H1 (cell line): ENCODE data around the gene HOXB3. TPM values are rescaled to one million over a fixed set of nuclear protein-coding genes. Genes with fewer than 3 reads are reported as not detected.

Experiments
- CTCF ChIA-PET: fragments of 300-600 bp; sonication (Branson Sonifier 250); formaldehyde crosslinking; loops from one replicate; lab custom pipeline; 2021; ENCODE audit not compliant: partially characterized antibody; lab: Charles Lee
- POLR2A ChIA-PET: fragments of 300-600 bp; sonication (Branson Sonifier 250); formaldehyde crosslinking; loops from one replicate; lab custom pipeline; 2021; ENCODE audit warnings: inconsistent platforms; ENCODE audit not compliant: partially characterized antibody; lab: Charles Lee
- DNase-seq, 2 experiments: peaks; one replicate each; pipeline versions ENCODE4 v3.0.0 to v3.0.0-alpha.2; 2010 to 2022; ENCODE audit warnings: low spot score in 2 of 2, low read depth in 1 of 2, mixed read lengths in 1 of 2
- FAIRE-seq: peaks from 2 replicates; lab custom pipeline; 2011; peaks lifted over from hg19 to GRCh38; lab: Jason Lieb, UNC
- H2AFZ ChIP-seq: 2 replicates; pipeline ENCODE4 v1.8.1; 2012; ENCODE audit warnings: low read length, inconsistent platforms
- H2AK5ac ChIP-seq: 2 replicates; pipeline ENCODE4 v1.6.1; 2013; ENCODE audit warnings: low read depth, low read length
- H2BK120ac ChIP-seq: replicated peaks from 2 replicates; pipeline ENCODE3; 2013; ENCODE audit warnings: low read depth, low read length, inconsistent platforms
- H2BK12ac ChIP-seq: 2 replicates; pipeline ENCODE4 v1.6.1; 2013; ENCODE audit warnings: low read depth, low read length
- H2BK15ac ChIP-seq: 2 replicates; pipeline ENCODE4 v1.6.1; 2013; ENCODE audit warnings: low read length
- H2BK20ac ChIP-seq: 2 replicates; pipeline ENCODE4 v1.6.1; 2013; ENCODE audit warnings: low read length
- H2BK5ac ChIP-seq: 2 replicates; pipeline ENCODE4 v1.6.1; 2013; ENCODE audit warnings: low read depth, low read length
- H3K14ac ChIP-seq: 2 replicates; pipeline ENCODE4 v1.6.1; 2013; ENCODE audit warnings: inconsistent platforms; ENCODE audit not compliant: insufficient read length
- H3K18ac ChIP-seq: 2 replicates; pipeline ENCODE4 v1.6.1; 2013; ENCODE audit warnings: low read length; ENCODE audit errors: extremely low read depth
- H3K23ac ChIP-seq: 2 replicates; pipeline ENCODE4 v1.6.1; 2013; ENCODE audit warnings: inconsistent platforms; ENCODE audit not compliant: insufficient read length
- H3K23me2 ChIP-seq: 2 replicates; pipeline ENCODE4 v1.6.1; 2013; ENCODE audit warnings: low read depth, low read length
- H3K27ac ChIP-seq: 2 replicates; pipeline ENCODE4 v1.6.1; 2011; ENCODE audit warnings: low read depth, low read length, inconsistent platforms
- H3K27me3 ChIP-seq, 4 experiments: replicated peaks in 1 of 4; 1 replicate in 1 of 4; 2 replicates in 3 of 4; pipeline versions ENCODE4 v1.6.1 to v1.8.1; 2011 to 2013; ENCODE audit warnings: low read length in 3 of 4, mild to moderate bottlenecking in 3 of 4, inconsistent platforms in 2 of 4, mixed read lengths in 2 of 4, moderate library complexity in 1 of 4; ENCODE audit not compliant: control insufficient read depth in 3 of 4, insufficient read depth in 3 of 4; ENCODE audit errors: extremely low read depth in 1 of 4
- H3K36me3 ChIP-seq, 4 experiments: 2 replicates each; pipeline versions ENCODE4 v1.6.1 to v1.8.1; 2011 to 2013; ENCODE audit warnings: mild to moderate bottlenecking in 4 of 4, low read length in 3 of 4, moderate library complexity in 2 of 4, control low read depth in 1 of 4, inconsistent platforms in 1 of 4; ENCODE audit not compliant: insufficient read depth in 4 of 4, control insufficient read depth in 2 of 4
- H3K4ac ChIP-seq: replicated peaks from 2 replicates; pipeline ENCODE3; 2013; ENCODE audit warnings: low read length, low read depth, mixed read lengths, inconsistent platforms; ENCODE audit not compliant: insufficient read length
- H3K4me1 ChIP-seq, 4 experiments: replicated peaks in 1 of 4; 1 replicate in 1 of 4; 2 replicates in 3 of 4; pipeline versions ENCODE4 v1.6.1 to v1.8.1; 2011 to 2013; ENCODE audit warnings: low read length in 3 of 4, inconsistent platforms in 2 of 4, mixed read lengths in 1 of 4; ENCODE audit not compliant: insufficient read depth in 4 of 4, control insufficient read depth in 3 of 4
- H3K4me2 ChIP-seq, 2 experiments: 2 replicates each; pipeline versions ENCODE4 v1.6.1 to v1.8.1; 2011 to 2013; ENCODE audit warnings: low read depth in 2 of 2, low read length in 2 of 2, control low read depth in 1 of 2, inconsistent platforms in 1 of 2, mild to moderate bottlenecking in 1 of 2; ENCODE audit not compliant: insufficient read depth in 1 of 2
- H3K4me3 ChIP-seq, 4 experiments: fragments of 200-600, 300-600 bp in 1 of 4; sonication (generic), shearing (Covaris generic), sonication (Bioruptor Twin) in 1 of 4; 2 replicates each; pipeline versions ENCODE4 v1.5.1 to v1.8.1; 2011 to 2016; ENCODE audit warnings: low read length in 4 of 4, low read depth in 3 of 4, control low read depth in 2 of 4, inconsistent platforms in 2 of 4, mild to moderate bottlenecking in 2 of 4, mixed read lengths in 1 of 4, moderate library complexity in 1 of 4; ENCODE audit not compliant: insufficient read depth in 2 of 4; ENCODE audit errors: extremely low read depth in 1 of 4
- H3K56ac ChIP-seq: replicated peaks from 2 replicates; pipeline ENCODE3; 2013; ENCODE audit warnings: low read depth, mild to moderate bottlenecking, mixed read lengths, low read length, inconsistent platforms; ENCODE audit not compliant: insufficient read length
- H3K79me1 ChIP-seq: 2 replicates; pipeline ENCODE4 v1.6.1; 2013; ENCODE audit warnings: low read depth, low read length, control low read depth
- H3K79me2 ChIP-seq, 2 experiments: 2 replicates each; pipeline versions ENCODE4 v1.6.1 to v1.8.1; 2012 to 2013; ENCODE audit warnings: low read length in 2 of 2, mild to moderate bottlenecking in 2 of 2, inconsistent platforms in 1 of 2; ENCODE audit not compliant: insufficient read depth in 2 of 2, control insufficient read depth in 1 of 2
- H3K9ac ChIP-seq, 4 experiments: replicated peaks in 1 of 4; 1 replicate in 1 of 4; 2 replicates in 3 of 4; pipeline versions ENCODE4 v1.6.1 to v1.8.1; 2011 to 2013; ENCODE audit warnings: low read depth in 3 of 4, low read length in 3 of 4, control low read depth in 2 of 4, mild to moderate bottlenecking in 2 of 4, moderate library complexity in 2 of 4, inconsistent platforms in 1 of 4; ENCODE audit errors: extremely low read depth in 1 of 4
- H3K9me3 ChIP-seq, 2 experiments: 2 replicates each; pipeline versions ENCODE4 v1.6.1 to v1.8.1; 2012 to 2013; ENCODE audit warnings: mild to moderate bottlenecking in 2 of 2, moderate library complexity in 2 of 2, control low read depth in 1 of 2, inconsistent platforms in 1 of 2, low read depth in 1 of 2, low read length in 1 of 2, mixed read lengths in 1 of 2; ENCODE audit not compliant: insufficient read depth in 2 of 2
- H4K20me1 ChIP-seq, 2 experiments: replicated peaks in 1 of 2; 2 replicates each; pipeline versions ENCODE3 to v1.8.1; 2011 to 2013; ENCODE audit warnings: inconsistent platforms in 2 of 2, low read length in 2 of 2, mild to moderate bottlenecking in 1 of 2; ENCODE audit not compliant: insufficient read depth in 2 of 2, control insufficient read depth in 1 of 2
- H4K5ac ChIP-seq: 2 replicates; pipeline ENCODE4 v1.6.1; 2013; ENCODE audit warnings: low read length, low read depth, mixed read lengths, inconsistent platforms; ENCODE audit not compliant: insufficient read length
- H4K8ac ChIP-seq: 2 replicates; pipeline ENCODE4 v1.8.0; 2013; ENCODE audit warnings: mild to moderate bottlenecking, moderate library complexity, low read length, inconsistent platforms; ENCODE audit not compliant: insufficient read depth; ENCODE audit errors: extremely low read depth
- H4K91ac ChIP-seq: replicated peaks from 2 replicates; pipeline ENCODE3; 2013; ENCODE audit warnings: low read length, mixed read lengths, inconsistent platforms; ENCODE audit not compliant: insufficient read length
- SIRT6 ChIP-seq: IDR thresholded peaks from one replicate; pipeline ENCODE4 v1.7.1; 2012; ENCODE audit warnings: low read length, inconsistent platforms
- SUZ12 ChIP-seq: fragments of 200-600 bp; sonication (generic); IDR thresholded peaks from 2 replicates; pipeline ENCODE4 v1.6.1; 2012; ENCODE audit warnings: mild to moderate bottlenecking, inconsistent platforms, low read length, moderate library complexity, mixed read lengths
- WGBS, 2 experiments: shearing (Covaris generic) in 1 of 2; methylation state at CpG; one replicate each; pipeline versions ENCODE4 v1.1.6 to v1.1.7; 2013 to 2015; ENCODE audit warnings: low lambda C conversion rate in 2 of 2, mixed read lengths in 2 of 2, inconsistent platforms in 1 of 2, low coverage in 1 of 2, missing lambda C conversion rate in 1 of 2; ENCODE audit not compliant: insufficient replicate concordance in 2 of 2, insufficient coverage in 1 of 2, insufficient read length in 1 of 2; ENCODE audit errors: extremely low coverage in 1 of 2, missing lambda C conversion rate in 1 of 2; 5-methylcytosine and 5-hydroxymethylcytosine counted together
- polyA plus RNA-seq, 7 experiments: library from polyadenylated mRNA; depleted of rRNA in 3 of 7; stranded (reverse) in 5 of 7; unstranded in 2 of 7; fragments of >200 nt in 5 of 7; fragments of 200-250 nt in 2 of 7; gene quantifications; 1 replicate in 5 of 7; 2 replicates in 1 of 7; 4 replicates in 1 of 7; pipeline versions ENCODE4 v1.2.1 to v1.2.3, GENCODE V29; 2011 to 2013; ENCODE audit warnings: missing spikeins in 2 of 7, mixed read lengths in 2 of 7
- total RNA-seq: library from RNA; stranded (reverse); fragmentation: NEBNext Ultra II Directional; extraction: Animal tissue kit (Norgen Biotek cat#: 25700); gene quantifications from 2 replicates; pipeline ENCODE4 v1.2.1, GENCODE V29; 2021

HOXB3 gene
- total and polyA plus RNA-seq, 2 of the 8 experiments (the other 6 are each of a cell fraction or from before 2014, with no cell fraction given), result not detected

GRCh38 chr17:48588074-48588415 is 2.0 kb downstream of the HOXB3 start:
- no peak overlapping the region for H4K8ac ChIP-seq

More at GRCh38 chr17:48588074-48588415, 2.0 kb downstream of the HOXB3 start:
- FAIRE-seq (no peak), DNase-seq (no peak)
- H2AK5ac ChIP-seq, result no peak overlapping the region
- WGBS, 2 experiments, result 47% methylated on average over 2 of the region's 2 CpGs; no CpG with 5 or more reads in 1 of the 2 experiments
- H3K36me3 ChIP-seq, result peaks cover 0 to 11% (median 0%) of the 10 kb centered on the region in 4 experiments; a peak in 1 of 8 replicates
- peaks cover 0 to 3% (median 0%) of the 10 kb centered on the region in 4 experiments; a peak in 4 of 7 replicates for H3K4me1 ChIP-seq
- peaks cover 25 to 34% of the 10 kb centered on the region in 2 experiments for H4K20me1 ChIP-seq
- H2BK120ac ChIP-seq, result no peak overlapping the region
- peaks cover 99 to 100% (median 100%) of the 10 kb centered on the region in 4 experiments for H3K27me3 ChIP-seq
- H3K56ac ChIP-seq, result no peak overlapping the region
- H2BK20ac ChIP-seq, result no peak overlapping the region
- H4K5ac ChIP-seq, result no peak overlapping the region
- no peak overlapping the region for H4K91ac ChIP-seq
- no peak overlapping the region for H3K27ac ChIP-seq
- H3K9ac ChIP-seq, result no peak overlapping the region
- no peaks in the 10 kb centered on the region for H3K79me1 ChIP-seq
- H2BK5ac ChIP-seq, result no peak overlapping the region
- H3K4ac ChIP-seq, result no peak overlapping the region
- no peak overlapping the region for H2AFZ ChIP-seq
- no peaks in the 10 kb centered on the region for H3K79me2 ChIP-seq
- H3K23me2 ChIP-seq, result no peaks in the 10 kb centered on the region
- H3K14ac ChIP-seq, result no peak overlapping the region
- H3K9me3 ChIP-seq, result no peaks in the 10 kb centered on the region; a peak in 1 of 4 replicates
- POLR2A ChIA-PET, result interaction anchor here (1.2 to 1.6 kb wide), 2 partner anchors 11 to 35 kb away, joined by 4 read pairs; no protein-coding TSS in a partner anchor
- no peak for TF ChIP-seq SIRT6
- peak; percentile 15; the same call in 1 of the 2 replicates for TF ChIP-seq SUZ12
- TF ChIP-seq, all 59 proteins: peak for 1
- Histone ChIP-seq H3K23ac (no peak overlapping the region), H3K18ac (no peak overlapping the region), H3K4me2 (no peak overlapping the region), H2BK15ac (no peak overlapping the region), H2BK12ac (no peak overlapping the region), H3K4me3 (no peak overlapping the region)
- CTCF ChIA-PET, result interaction anchor here (0.9 to 4.7 kb wide), 21 partner anchors 9 to 373 kb away, joined by 3 to 24 read pairs (median 5); no protein-coding TSS in a partner anchor
